Ascending aorta (tissue), 2 donors: ENCODE measurements around the gene GADD45B. TPM values are rescaled to one million over a fixed set of nuclear protein-coding genes. Genes with fewer than 3 reads are reported as not detected.
"Not testable (repeated sequence)": the region's sequence is repeated elsewhere in the genome, so short reads cannot be mapped to it uniquely, and the experiment has no call there.

Experiments used
- DNase-seq, 2 donors: peaks; one replicate each; pipeline ENCODE4 v3.0.0-alpha.2; 2019; ENCODE audit warnings: low spot score in 2 of 2
- H3K27ac ChIP-seq, 2 donors: fragments of 200-600 bp; sonication (generic); one replicate each; pipeline ENCODE4 v1.5.1; 2016 to 2017; ENCODE audit warnings: mild to moderate bottlenecking in 1 of 2
- H3K27me3 ChIP-seq: fragments of 200-600 bp; sonication (generic); one replicate; pipeline ENCODE4 v1.5.1; 2017
- H3K36me3 ChIP-seq, 2 donors: fragments of 200-600 bp; sonication (generic); one replicate each; pipeline ENCODE4 v1.5.1; 2016
- H3K4me1 ChIP-seq, 2 donors: fragments of 200-600 bp; sonication (generic); one replicate each; pipeline ENCODE4 v1.5.1; 2016 to 2017; ENCODE audit warnings: mild to moderate bottlenecking in 1 of 2
- H3K4me3 ChIP-seq, 2 donors: fragments of 200-600 bp; sonication (generic); one replicate each; pipeline ENCODE4 v1.5.1; 2016 to 2017; ENCODE audit warnings: mild to moderate bottlenecking in 1 of 2
- H3K9me3 ChIP-seq, 2 donors: fragments of 200-600 bp; sonication (generic); one replicate each; pipeline ENCODE4 v1.5.1; 2016
- intact Hi-C: fragments of 100-400 bp; cut with DNase I; formaldehyde crosslinking; loops from one replicate; pipeline ENCODE4 v1.15.1; 2023
- total RNA-seq: library from RNA; depleted of rRNA; stranded (reverse); fragments of >200 nt; gene quantifications from one replicate; pipeline ENCODE4 v1.1.0, GENCODE V29; 2016
- TF ChIP-seq, protein P1 (sequence below), 3 experiments: fragments of 200-600 bp in 2 of 3; fragments of 450-650 bp in 1 of 3; sonication (generic) in 2 of 3; IDR thresholded peaks; one replicate each; pipeline ENCODE4 v1.5.1; 2016 to 2019; ENCODE audit warnings: antibody characterized with exemption in 3 of 3, mild to moderate bottlenecking in 1 of 3, moderate library complexity in 1 of 3

The GADD45B gene
- total RNA-seq, 1 donor from 2014 or later, result 514 TPM

DNA sequence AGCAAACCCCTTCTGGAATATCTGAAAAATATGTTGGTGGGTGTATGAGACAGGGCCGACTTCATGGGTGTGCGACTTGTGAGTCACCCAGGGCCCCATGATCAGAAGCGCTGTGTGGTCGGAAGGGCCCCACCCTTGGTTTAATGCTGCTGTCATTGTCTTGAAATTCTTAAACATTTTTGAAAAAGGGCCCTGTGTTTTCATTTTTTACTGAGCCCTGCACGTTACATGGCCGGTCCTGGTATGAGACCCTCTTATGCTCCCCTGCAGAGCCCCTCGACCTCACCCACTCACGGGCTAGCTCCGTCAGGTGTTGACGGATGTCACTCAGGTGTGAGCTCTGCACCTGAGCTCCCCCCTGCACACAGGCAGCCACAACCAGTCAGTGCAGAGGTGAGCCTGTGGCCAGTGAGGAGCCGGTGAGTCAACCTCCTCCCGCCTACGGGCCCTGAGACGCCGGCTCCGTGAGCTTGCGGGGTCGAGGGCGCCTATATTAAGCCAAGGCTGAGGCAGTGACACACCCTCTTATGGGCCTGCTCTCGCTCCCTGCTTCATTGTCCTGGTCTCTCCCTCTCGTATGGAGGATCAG lies 27.7 kb downstream of the GADD45B start:
- H3K27me3 ChIP-seq, result no peaks in the 10 kb centered on the region
- intact Hi-C loops, result no loop called here
- TF ChIP-seq, protein P1, sequence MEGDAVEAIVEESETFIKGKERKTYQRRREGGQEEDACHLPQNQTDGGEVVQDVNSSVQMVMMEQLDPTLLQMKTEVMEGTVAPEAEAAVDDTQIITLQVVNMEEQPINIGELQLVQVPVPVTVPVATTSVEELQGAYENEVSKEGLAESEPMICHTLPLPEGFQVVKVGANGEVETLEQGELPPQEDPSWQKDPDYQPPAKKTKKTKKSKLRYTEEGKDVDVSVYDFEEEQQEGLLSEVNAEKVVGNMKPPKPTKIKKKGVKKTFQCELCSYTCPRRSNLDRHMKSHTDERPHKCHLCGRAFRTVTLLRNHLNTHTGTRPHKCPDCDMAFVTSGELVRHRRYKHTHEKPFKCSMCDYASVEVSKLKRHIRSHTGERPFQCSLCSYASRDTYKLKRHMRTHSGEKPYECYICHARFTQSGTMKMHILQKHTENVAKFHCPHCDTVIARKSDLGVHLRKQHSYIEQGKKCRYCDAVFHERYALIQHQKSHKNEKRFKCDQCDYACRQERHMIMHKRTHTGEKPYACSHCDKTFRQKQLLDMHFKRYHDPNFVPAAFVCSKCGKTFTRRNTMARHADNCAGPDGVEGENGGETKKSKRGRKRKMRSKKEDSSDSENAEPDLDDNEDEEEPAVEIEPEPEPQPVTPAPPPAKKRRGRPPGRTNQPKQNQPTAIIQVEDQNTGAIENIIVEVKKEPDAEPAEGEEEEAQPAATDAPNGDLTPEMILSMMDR (IDR thresholded peaks at IDR 0.05), result no peak
- no peak overlapping the region for H3K4me3 ChIP-seq
- H3K27ac ChIP-seq, result no peak overlapping the region
- H3K4me1 ChIP-seq, result no peaks in the 10 kb centered on the region
- no peaks in the 10 kb centered on the region for H3K9me3 ChIP-seq
- no peaks in the 10 kb centered on the region for H3K36me3 ChIP-seq
- no peak for DNase-seq

DNA sequence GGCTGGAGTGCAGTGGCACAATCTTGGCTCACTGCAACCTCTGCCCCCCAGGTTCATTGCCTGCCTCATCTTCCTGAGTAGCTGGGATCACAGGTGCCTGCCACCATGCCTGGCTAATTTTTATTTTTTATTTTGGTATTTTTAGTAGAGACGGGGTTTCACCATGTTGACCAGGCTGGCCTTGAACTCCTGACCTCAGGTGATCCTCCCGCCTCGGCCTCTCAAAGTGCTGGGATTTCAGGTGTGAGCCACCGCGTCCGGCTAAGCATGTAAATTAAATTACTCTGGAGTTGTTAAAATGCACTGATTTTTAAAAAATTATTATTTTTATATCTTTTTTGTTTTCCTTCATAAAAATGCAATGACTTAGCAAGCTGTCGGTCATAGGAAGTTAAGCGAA lies 30.7 kb downstream of the GADD45B start:
- H3K27me3 ChIP-seq, H3K27ac ChIP-seq, H3K36me3 ChIP-seq, DNase-seq, H3K4me1 ChIP-seq, H3K4me3 ChIP-seq, H3K9me3 ChIP-seq, intact Hi-C loops: not testable (repeated sequence)

DNA sequence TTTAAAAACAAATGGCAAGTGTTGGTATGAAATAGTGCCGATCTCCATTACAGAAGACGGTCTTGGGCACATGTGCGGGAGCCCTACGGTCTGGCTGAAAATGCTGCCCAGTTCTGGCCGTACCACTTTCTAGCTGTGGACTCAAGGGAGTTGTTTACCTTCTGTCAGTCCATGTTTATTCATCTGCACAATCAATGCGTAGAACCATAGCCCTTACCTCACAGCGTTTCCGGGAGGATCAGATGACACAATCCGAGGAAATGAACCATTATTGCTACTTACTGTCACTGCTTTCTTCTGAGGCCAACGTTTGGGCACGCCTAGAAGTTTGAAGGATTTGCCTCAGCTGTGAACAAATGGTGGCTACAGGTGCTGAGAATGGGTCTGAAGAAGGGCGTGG lies 31.2 kb downstream of the GADD45B start:
- Histone ChIP-seq H3K27ac (no peak overlapping the region), H3K4me3 (no peak overlapping the region), H3K27me3 (no peaks in the 10 kb centered on the region), H3K36me3 (no peaks in the 10 kb centered on the region), H3K4me1 (no peaks in the 10 kb centered on the region), H3K9me3 (no peaks in the 10 kb centered on the region)
- intact Hi-C loops, result no loop called here
- DNase-seq, result peak in 1 of 2 donors; percentile 75
- TF ChIP-seq, protein P1 (IDR thresholded peaks at IDR 0.05), result no peak

DNA sequence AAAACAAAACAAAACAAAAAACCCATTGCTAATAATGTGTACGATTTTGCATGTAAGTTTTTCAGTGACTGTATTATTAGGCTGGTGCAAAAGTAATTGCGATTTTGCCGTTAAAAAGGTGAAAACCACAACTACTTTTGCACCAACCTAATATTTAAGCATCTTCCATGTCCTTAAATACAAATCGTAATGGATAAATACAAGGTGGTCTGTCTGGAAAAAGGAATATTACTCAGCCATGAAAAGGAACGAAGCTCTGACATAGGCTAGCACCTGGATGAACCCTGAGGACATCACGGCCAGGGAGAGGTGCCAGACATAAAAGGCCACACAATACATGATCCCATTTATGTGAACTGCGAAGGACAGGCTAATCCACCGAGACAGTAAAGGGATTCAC lies 33.2 kb downstream of the GADD45B start:
- Histone ChIP-seq H3K36me3 (no peaks in the 10 kb centered on the region), H3K9me3 (no peaks in the 10 kb centered on the region), H3K4me3 (no peak overlapping the region), H3K4me1 (no peaks in the 10 kb centered on the region), H3K27ac (no peak overlapping the region), H3K27me3 (no peaks in the 10 kb centered on the region)
- TF ChIP-seq, protein P1 (IDR thresholded peaks at IDR 0.05), result no peak
- intact Hi-C loops, result no loop called here
- no peak for DNase-seq

DNA sequence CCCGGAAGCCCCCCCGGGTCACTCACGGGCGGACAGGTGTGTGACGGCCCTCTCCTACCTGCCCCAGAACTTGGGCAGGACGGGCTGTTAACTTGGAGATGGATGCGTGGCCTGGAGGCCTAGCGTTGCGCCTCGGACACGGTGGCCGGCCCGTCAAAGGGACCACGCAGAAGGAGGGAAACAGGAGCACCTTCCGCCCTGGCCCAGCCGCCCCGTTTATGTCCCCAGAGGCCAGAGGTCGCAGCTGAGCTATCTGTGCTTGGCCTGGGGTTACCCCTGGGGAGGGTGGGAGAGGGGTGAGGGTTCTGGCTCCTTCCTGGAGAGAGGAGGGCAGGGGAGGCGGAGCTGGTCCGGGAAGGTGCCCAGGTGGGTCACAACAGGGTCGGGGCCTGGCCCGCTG lies 35.6 kb downstream of the GADD45B start:
- H3K27me3 ChIP-seq, result no peaks in the 10 kb centered on the region
- no peak for DNase-seq
- no peaks in the 10 kb centered on the region for H3K36me3 ChIP-seq
- H3K4me3 ChIP-seq, result no peak overlapping the region
- intact Hi-C loops, result no loop called here
- H3K9me3 ChIP-seq, result no peaks in the 10 kb centered on the region
- TF ChIP-seq, protein P1 (IDR thresholded peaks at IDR 0.05), result no peak
- no peaks in the 10 kb centered on the region for H3K4me1 ChIP-seq
- no peak overlapping the region for H3K27ac ChIP-seq

DNA sequence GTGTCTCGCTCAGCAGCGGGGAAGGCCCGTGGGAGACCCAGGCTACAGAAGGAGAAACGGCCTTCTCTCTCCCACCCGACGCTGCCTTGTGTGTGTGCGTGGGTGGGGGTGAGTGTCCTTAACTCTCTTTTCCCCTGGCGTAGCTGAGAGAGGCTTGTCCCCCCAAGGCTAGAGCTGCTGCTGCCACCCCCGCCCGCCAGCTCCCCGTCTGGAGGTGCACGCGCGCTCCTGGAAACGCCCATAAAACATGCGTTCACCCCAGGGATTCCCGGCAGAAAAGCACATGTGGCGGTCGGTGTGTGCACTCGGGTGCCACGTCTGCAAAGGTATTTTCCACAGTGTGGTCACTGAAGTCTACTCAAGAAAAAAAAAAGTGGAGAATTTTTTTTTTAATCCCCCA lies 36.1 kb downstream of the GADD45B start:
- no peak overlapping the region for H3K4me3 ChIP-seq
- no peaks in the 10 kb centered on the region for H3K27me3 ChIP-seq
- TF ChIP-seq, protein P1 (IDR thresholded peaks at IDR 0.05), result no peak
- H3K36me3 ChIP-seq, result no peaks in the 10 kb centered on the region
- H3K4me1 ChIP-seq, result no peaks in the 10 kb centered on the region
- no peak for DNase-seq
- intact Hi-C loops, result no loop called here
- H3K27ac ChIP-seq, result no peak overlapping the region
- no peaks in the 10 kb centered on the region for H3K9me3 ChIP-seq
